LNCaP clone FGC (cell line): Measurements from ENCODE around the gene FGD1.

Source experiments
- DNase-seq: peaks from one replicate; pipeline ENCODE4 v3.0.0-alpha.2; 2011; ENCODE audit warnings: low read depth
- H3K4me3 ChIP-seq: 2 replicates; pipeline ENCODE4 v1.5.1; 2011; ENCODE audit warnings: mild to moderate bottlenecking, low read depth, low read length, control low read depth
- TF ChIP-seq, protein P1 (sequence below): IDR thresholded peaks from 2 replicates; pipeline ENCODE4 v1.5.1; 2012; ENCODE audit warnings: mild to moderate bottlenecking; ENCODE audit not compliant: control insufficient read depth, insufficient read depth; ENCODE audit errors: extremely low read depth

Gene FGD1

DNA sequence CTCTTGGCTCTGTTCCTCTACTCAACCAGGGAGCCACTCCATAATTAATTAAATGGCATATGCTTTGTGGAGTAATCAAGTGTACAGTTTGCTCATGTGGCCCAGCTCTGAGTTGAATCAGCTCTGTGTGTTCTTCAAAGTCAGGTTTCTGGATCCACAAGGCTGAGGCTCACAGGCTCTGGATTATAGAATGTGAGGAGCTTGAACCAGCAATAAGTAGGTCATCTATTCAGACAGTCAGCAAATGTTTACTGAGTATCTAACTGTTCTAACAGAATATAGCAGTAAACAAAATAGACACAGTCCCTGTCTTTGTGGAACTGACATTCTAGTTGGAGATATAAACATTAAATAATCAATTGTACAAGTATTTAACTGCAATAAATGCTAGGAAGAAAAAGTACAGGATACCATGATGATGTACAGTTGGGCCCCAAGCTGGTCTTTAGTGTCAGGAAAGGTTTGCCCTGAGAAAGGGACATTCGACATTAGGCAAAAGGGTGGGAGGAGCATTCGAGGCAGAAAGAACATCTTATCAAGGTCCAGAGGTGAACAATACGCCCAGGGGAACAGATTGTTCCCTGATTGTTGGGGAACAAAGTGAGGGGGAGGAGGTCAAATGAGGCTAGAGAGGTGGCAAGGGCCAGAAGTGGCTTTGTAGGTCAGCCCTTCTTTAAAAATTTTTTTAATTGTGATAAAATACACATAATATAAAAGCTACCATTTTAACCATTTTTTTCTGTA is 76.3 kb downstream of the FGD1 start:
- no peak for DNase-seq
- TF ChIP-seq, protein P1, sequence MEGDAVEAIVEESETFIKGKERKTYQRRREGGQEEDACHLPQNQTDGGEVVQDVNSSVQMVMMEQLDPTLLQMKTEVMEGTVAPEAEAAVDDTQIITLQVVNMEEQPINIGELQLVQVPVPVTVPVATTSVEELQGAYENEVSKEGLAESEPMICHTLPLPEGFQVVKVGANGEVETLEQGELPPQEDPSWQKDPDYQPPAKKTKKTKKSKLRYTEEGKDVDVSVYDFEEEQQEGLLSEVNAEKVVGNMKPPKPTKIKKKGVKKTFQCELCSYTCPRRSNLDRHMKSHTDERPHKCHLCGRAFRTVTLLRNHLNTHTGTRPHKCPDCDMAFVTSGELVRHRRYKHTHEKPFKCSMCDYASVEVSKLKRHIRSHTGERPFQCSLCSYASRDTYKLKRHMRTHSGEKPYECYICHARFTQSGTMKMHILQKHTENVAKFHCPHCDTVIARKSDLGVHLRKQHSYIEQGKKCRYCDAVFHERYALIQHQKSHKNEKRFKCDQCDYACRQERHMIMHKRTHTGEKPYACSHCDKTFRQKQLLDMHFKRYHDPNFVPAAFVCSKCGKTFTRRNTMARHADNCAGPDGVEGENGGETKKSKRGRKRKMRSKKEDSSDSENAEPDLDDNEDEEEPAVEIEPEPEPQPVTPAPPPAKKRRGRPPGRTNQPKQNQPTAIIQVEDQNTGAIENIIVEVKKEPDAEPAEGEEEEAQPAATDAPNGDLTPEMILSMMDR, result no peak

DNA sequence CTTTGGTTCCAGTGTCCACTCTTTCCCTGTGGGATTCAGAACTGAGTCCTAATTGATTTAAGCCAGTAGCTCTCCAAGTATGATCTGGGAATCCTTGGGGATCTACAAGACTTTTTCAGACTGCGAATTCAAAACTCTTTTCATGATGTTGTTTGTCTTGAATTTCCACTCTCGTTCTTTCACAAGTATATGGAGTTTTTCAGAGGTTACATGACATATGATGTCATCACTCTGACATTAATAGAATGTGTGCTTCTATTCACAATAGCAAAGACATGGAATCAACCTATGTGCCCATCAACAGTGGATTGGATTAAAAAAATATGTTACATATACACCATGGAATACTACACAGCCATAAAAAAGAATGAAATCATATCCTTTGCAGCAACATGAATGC is 79.1 kb downstream of the FGD1 start:
- DNase-seq, result no peak
- H3K4me3 ChIP-seq, result no peak overlapping the region
- TF ChIP-seq, protein P1, result no peak

More for the DNA sequence above, 76.3 kb downstream of the FGD1 start:
- no peak overlapping the region for H3K4me3 ChIP-seq

DNA sequence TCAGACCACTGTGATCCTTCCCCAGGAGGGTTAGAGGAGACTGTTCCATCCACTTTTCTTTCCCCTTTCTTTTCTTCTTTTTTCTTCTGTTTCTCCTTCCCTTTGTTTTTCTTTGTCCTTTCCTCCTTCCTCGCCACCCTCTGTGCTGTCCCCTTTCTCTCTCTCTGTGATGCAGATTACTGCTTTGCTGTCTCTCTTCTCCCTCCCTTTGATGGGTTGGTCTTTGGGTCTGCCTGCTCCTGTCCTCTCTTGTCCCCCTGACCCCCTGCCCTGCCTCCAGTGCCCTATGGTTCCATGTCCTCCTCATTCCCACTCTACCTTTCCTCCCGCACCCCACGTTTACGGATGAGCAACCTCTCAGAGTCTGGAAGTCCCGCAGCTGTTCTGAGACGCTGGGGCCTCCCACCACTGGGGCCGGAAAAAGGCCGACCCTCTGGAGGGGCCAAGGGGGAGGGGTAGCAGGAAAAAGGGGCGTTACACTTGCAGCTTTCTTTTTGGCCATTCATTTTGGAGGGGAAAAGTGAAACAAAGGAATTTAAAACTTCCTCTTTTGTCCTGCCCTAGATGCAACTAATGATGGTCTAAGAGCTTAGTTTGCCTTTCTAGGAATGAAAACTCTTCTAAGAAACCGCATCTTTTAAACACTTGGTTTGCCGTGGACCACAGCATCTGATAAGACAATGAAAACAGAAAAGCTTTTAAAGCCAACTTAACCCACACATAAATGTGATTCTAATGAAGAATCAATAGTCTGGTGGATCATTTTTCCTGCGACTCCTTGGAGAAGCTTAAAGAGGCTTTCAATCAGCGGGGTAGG is 80.3 kb downstream of the FGD1 start:
- DNase-seq, result no peak
- TF ChIP-seq, protein P1, result no peak

DNA sequence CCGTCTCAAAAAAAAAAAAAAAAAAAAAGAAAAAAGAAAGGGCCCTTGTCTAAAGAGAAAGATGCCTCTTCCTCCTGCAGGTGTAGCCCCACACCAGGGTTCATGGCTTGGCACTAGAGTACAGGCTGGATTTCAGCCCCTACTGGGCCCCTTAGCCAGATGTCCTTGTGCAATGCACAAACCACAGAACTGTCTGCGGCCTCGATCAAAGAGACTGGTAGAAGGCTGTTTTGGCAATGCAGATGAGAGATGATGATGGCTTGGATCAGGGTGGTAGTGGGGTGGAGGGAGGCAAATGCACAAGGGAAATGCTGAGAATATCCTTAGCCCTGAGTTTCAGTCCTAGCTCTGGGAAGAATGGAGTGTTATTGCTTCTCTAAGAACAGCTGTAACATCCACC is 82.3 kb downstream of the FGD1 start:
- no peak overlapping the region for H3K4me3 ChIP-seq
- DNase-seq, result no peak
- TF ChIP-seq, protein P1, result no peak

More for the DNA sequence above, 80.3 kb downstream of the FGD1 start:
- H3K4me3 ChIP-seq, result no peak overlapping the region

DNA sequence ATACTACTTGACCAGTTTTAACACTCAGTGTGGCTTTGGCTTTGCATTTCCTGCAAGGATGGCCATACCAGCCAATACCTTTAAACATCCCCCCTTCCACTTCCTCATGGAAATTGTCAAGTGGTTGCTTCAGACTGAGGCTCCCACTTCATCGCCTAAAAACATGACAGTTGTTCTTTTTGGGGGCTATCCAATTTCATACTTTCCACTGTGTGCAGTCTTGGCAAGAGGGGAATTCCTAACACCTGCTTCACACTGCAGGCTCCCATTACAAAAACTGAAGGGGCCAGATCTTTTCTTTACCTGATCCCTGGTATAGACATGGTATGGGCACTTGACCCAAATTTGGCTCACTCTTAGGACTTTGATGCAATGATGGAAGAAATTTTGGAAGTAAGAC is 84.3 kb downstream of the FGD1 start:
- TF ChIP-seq, protein P1, result no peak
- no peak for DNase-seq
- no peak overlapping the region for H3K4me3 ChIP-seq

DNA sequence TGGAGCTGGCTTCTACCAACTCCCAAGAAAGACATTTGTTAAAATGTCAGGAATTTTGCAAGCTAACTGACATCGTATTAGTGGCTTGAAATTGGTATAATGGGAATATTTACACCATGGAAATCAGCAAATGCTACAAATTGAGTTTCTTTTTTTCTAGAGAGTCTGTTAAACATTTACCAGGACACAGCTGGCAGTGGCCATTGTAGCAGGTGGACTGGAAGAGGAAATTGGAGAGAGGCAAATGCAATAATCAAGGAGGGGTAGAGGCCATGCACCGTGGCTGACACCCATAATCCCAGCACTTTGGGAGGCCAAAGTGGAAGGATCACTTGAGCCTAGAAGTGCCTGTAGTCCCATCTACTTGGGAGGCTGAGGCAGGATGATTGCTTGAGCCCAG is 88.8 kb downstream of the FGD1 start:
- DNase-seq, result no peak

More for the DNA sequence above, 88.8 kb downstream of the FGD1 start:
- no peak overlapping the region for H3K4me3 ChIP-seq
- TF ChIP-seq, protein P1, result no peak
